IMR-90 (cell line): Measurements from ENCODE around the gene LTB4R. TPM values are rescaled to one million over a fixed set of nuclear protein-coding genes. Genes with fewer than 3 reads are reported as not detected.

Source experiments
- ATAC-seq: fragments of 200-7000 bp; cut with Tn5 transposase; 2 replicates; pipeline ENCODE4 v1.9.1; 2020; ENCODE audit warnings: low read depth, mild to moderate bottlenecking, moderate library complexity
- BruUV-seq: library from RNA; stranded (reverse); fragments of 400-500 nt; replicated peaks from 2 replicates; lab custom pipeline; 2021; lab: Mats Ljungman, UMichigan
- CTCF ChIA-PET: fragments of 300-600 bp; formaldehyde crosslinking; extraction: SDS; loops from one replicate; lab custom pipeline; 2021; ENCODE audit warnings: antibody characterized with exemption; lab: Yijun Ruan, JAX
- POLR2A ChIA-PET: fragments of 300-600 bp; sonication (Branson Sonifier 250); formaldehyde crosslinking; loops from one replicate; lab custom pipeline; 2022; ENCODE audit warnings: antibody characterized with exemption; ENCODE audit not compliant: unreplicated experiment; lab: Charles Lee
- DNase-seq: peaks from one replicate; pipeline ENCODE4 v3.0.0; 2013
- H2AFZ ChIP-seq: replicated peaks from 2 replicates; pipeline ENCODE3; 2013; ENCODE audit warnings: low read length, mild to moderate bottlenecking; ENCODE audit not compliant: poor library complexity
- H2AK5ac ChIP-seq: 2 replicates; pipeline ENCODE4 v1.6.1; 2013; ENCODE audit warnings: low read depth, low read length, inconsistent platforms
- H2AK9ac ChIP-seq: replicated peaks from 2 replicates; pipeline ENCODE3; 2013; ENCODE audit warnings: mild to moderate bottlenecking, low read depth, low read length, moderate library complexity; ENCODE audit not compliant: poor library complexity
- H2BK120ac ChIP-seq: 2 replicates; pipeline ENCODE4 v1.6.1; 2013; ENCODE audit warnings: low read depth, low read length, inconsistent platforms
- H2BK15ac ChIP-seq: 3 replicates; pipeline ENCODE4 v1.6.1; 2013; ENCODE audit warnings: low read depth, low read length, inconsistent platforms
- H2BK20ac ChIP-seq: 2 replicates; pipeline ENCODE4 v1.6.1; 2013; ENCODE audit warnings: low read depth, mild to moderate bottlenecking, inconsistent platforms, low read length, moderate library complexity
- H2BK5ac ChIP-seq: 2 replicates; pipeline ENCODE4 v1.6.1; 2013; ENCODE audit warnings: mild to moderate bottlenecking, low read depth, low read length, inconsistent platforms; ENCODE audit not compliant: poor library complexity, severe bottlenecking
- H3K14ac ChIP-seq: replicated peaks from 2 replicates; pipeline ENCODE4 v1.6.1; 2013; ENCODE audit warnings: low read depth, low read length, inconsistent platforms
- H3K18ac ChIP-seq: 2 replicates; pipeline ENCODE4 v1.6.1; 2013; ENCODE audit warnings: low read depth, low read length, control low read depth
- H3K23ac ChIP-seq: 2 replicates; pipeline ENCODE4 v1.6.1; 2013; ENCODE audit warnings: low read depth, low read length, inconsistent platforms
- H3K27ac ChIP-seq: 2 replicates; pipeline ENCODE4 v1.5.1; 2013; ENCODE audit warnings: mild to moderate bottlenecking, control low read depth, low read length; ENCODE audit not compliant: insufficient read depth
- H3K27me3 ChIP-seq: 2 replicates; pipeline ENCODE4 v1.6.1; 2013; ENCODE audit warnings: low read length; ENCODE audit not compliant: control insufficient read depth, insufficient read depth
- H3K36me3 ChIP-seq: 2 replicates; pipeline ENCODE4 v1.6.1; 2013; ENCODE audit warnings: low read length, mixed read lengths; ENCODE audit not compliant: control insufficient read depth, insufficient read depth
- H3K4ac ChIP-seq: 2 replicates; pipeline ENCODE4 v1.6.1; 2013; ENCODE audit warnings: low read depth, low read length, inconsistent platforms
- H3K4me1 ChIP-seq: 2 replicates; pipeline ENCODE4 v1.6.1; 2013; ENCODE audit warnings: low read length, mixed read lengths; ENCODE audit not compliant: control insufficient read depth, insufficient read depth
- H3K4me2 ChIP-seq: 2 replicates; pipeline ENCODE4 v1.6.1; 2013; ENCODE audit warnings: low read depth, mild to moderate bottlenecking, control low read depth, low read length, moderate library complexity
- H3K4me3 ChIP-seq: 2 replicates; pipeline ENCODE4 v1.5.1; 2013; ENCODE audit warnings: low read depth, mild to moderate bottlenecking, control low read depth, low read length, moderate library complexity; ENCODE audit not compliant: insufficient read depth
- H3K56ac ChIP-seq: 2 replicates; pipeline ENCODE4 v1.6.1; 2013; ENCODE audit warnings: low read length, inconsistent platforms; ENCODE audit not compliant: insufficient read depth; ENCODE audit errors: extremely low read depth
- H3K79me1 ChIP-seq, 2 experiments: 2 replicates each; pipeline ENCODE4 v1.6.1; 2013; ENCODE audit warnings: low read length in 2 of 2, inconsistent platforms in 1 of 2, low read depth in 1 of 2
- H3K9ac ChIP-seq: 2 replicates; pipeline ENCODE4 v1.6.1; 2013; ENCODE audit warnings: low read depth, low read length, control low read depth
- H3K9me1 ChIP-seq: 2 replicates; pipeline ENCODE4 v1.6.1; 2013; ENCODE audit warnings: low read length, inconsistent platforms; ENCODE audit not compliant: insufficient read depth
- H3K9me3 ChIP-seq: 2 replicates; pipeline ENCODE4 v1.6.1; 2013; ENCODE audit warnings: low read length; ENCODE audit not compliant: control insufficient read depth, insufficient read depth
- H4K20me1 ChIP-seq: 2 replicates; pipeline ENCODE4 v1.6.1; 2013; ENCODE audit warnings: low read length, inconsistent platforms; ENCODE audit not compliant: insufficient read depth
- H4K5ac ChIP-seq: 2 replicates; pipeline ENCODE4 v1.6.1; 2013; ENCODE audit warnings: mild to moderate bottlenecking, low read depth, low read length, control low read depth
- H4K8ac ChIP-seq, 2 experiments: 2 replicates each; pipeline ENCODE4 v1.6.1; 2013; ENCODE audit warnings: low read depth in 2 of 2, low read length in 2 of 2, control low read depth in 1 of 2, inconsistent platforms in 1 of 2
- H4K91ac ChIP-seq: 2 replicates; pipeline ENCODE4 v1.6.1; 2013; ENCODE audit warnings: low read depth, low read length, inconsistent platforms; ENCODE audit not compliant: insufficient read depth
- BHLHE40 ChIP-seq: fragments of 150-350 bp; IDR thresholded peaks from 2 replicates; pipeline ENCODE4 v1.6.1; 2016; ENCODE audit warnings: mild to moderate bottlenecking, low read depth, low read length
- CEBPB ChIP-seq: IDR thresholded peaks from 2 replicates; pipeline ENCODE4 v1.6.1; 2012; ENCODE audit warnings: low read depth, low read length, improper control_type of control experiment
- CHD1 ChIP-seq: IDR thresholded peaks from 2 replicates; pipeline ENCODE4 v1.6.1; 2012; ENCODE audit warnings: low read depth, low read length, improper control_type of control experiment
- CTCF ChIP-seq: conservative IDR thresholded peaks from 2 replicates; pipeline ENCODE4 v1.5.1; 2012; ENCODE audit warnings: mild to moderate bottlenecking, low read depth, low read length, improper control_type of control experiment
- ELK1 ChIP-seq: fragments of 150-350 bp; IDR thresholded peaks from 2 replicates; pipeline ENCODE4 v1.6.1; 2016; ENCODE audit warnings: low read depth, mild to moderate bottlenecking, low read length, moderate library complexity, borderline replicate concordance
- FOS ChIP-seq: fragments of 150-350 bp; IDR thresholded peaks from 2 replicates; pipeline ENCODE4 v1.6.1; 2016; ENCODE audit warnings: low read depth, low read length
- MAFK ChIP-seq: IDR thresholded peaks from 2 replicates; pipeline ENCODE4 v1.6.1; 2012; ENCODE audit warnings: low read depth, low read length, improper control_type of control experiment
- MAZ ChIP-seq: IDR thresholded peaks from 2 replicates; pipeline ENCODE4 v1.6.1; 2012; ENCODE audit warnings: low read depth, mild to moderate bottlenecking, low read length, improper control_type of control experiment, moderate library complexity, borderline replicate concordance
- MXI1 ChIP-seq: IDR thresholded peaks from 2 replicates; pipeline ENCODE4 v1.6.1; 2012; ENCODE audit warnings: low read depth, mild to moderate bottlenecking, low read length, moderate library complexity, borderline replicate concordance
- NFE2L2 ChIP-seq: fragments of 150-350 bp; IDR thresholded peaks from 2 replicates; pipeline ENCODE4 v1.6.1; 2016; ENCODE audit warnings: low read depth, mild to moderate bottlenecking, low read length
- POLR2A ChIP-seq: IDR thresholded peaks from 2 replicates; pipeline ENCODE4 v1.6.1; 2012; ENCODE audit warnings: mild to moderate bottlenecking, low read depth, low read length
- RAD21 ChIP-seq: IDR thresholded peaks from 2 replicates; pipeline ENCODE4 v1.6.1; 2012; ENCODE audit warnings: low read length, improper control_type of control experiment
- RCOR1 ChIP-seq: IDR thresholded peaks from 2 replicates; pipeline ENCODE4 v1.6.1; 2012; ENCODE audit warnings: mild to moderate bottlenecking, low read length, improper control_type of control experiment; ENCODE audit not compliant: insufficient replicate concordance
- RFX5 ChIP-seq: IDR thresholded peaks from 2 replicates; pipeline ENCODE4 v1.8.0; 2012; ENCODE audit warnings: low read depth, mild to moderate bottlenecking, low read length, moderate library complexity
- SMC3 ChIP-seq: fragments of 150-350 bp; IDR thresholded peaks from 2 replicates; pipeline ENCODE4 v1.6.1; 2016; ENCODE audit warnings: low read depth, mild to moderate bottlenecking, antibody characterized with exemption, low read length, moderate library complexity
- USF2 ChIP-seq: fragments of 150-350 bp; IDR thresholded peaks from 2 replicates; pipeline ENCODE4 v1.6.1; 2017; ENCODE audit warnings: mild to moderate bottlenecking, antibody characterized with exemption, low read length, low read depth
- WGBS, 2 experiments: methylation state at CpG; one replicate each; pipeline versions ENCODE4 v1.1.5 to v1.1.7; 2013; ENCODE audit warnings: missing lambda C conversion rate in 2 of 2; ENCODE audit not compliant: insufficient read length in 1 of 2; ENCODE audit errors: extremely low coverage in 2 of 2; 5-methylcytosine and 5-hydroxymethylcytosine counted together
- dilution Hi-C: fragments of 300-500 bp; cut with HindIII; formaldehyde crosslinking; loops from one replicate; pipeline ENCODE4 v1.14.3; 2018; ENCODE audit warnings: low sequenced_read_pairs; ENCODE audit not compliant: unreplicated experiment
- in situ Hi-C: fragments of 300-500 bp; cut with MboI; formaldehyde crosslinking; loops from 3 replicates; pipeline ENCODE4 v1.14.3; 2019; ENCODE audit warnings: low sequenced_read_pairs, inconsistent platforms, mixed read lengths
- intact Hi-C: fragments of 100-400 bp; cut with micrococcal nuclease; formaldehyde crosslinking; loops from 2 replicates; pipeline ENCODE4 v1.10.0; 2022
- polyA plus RNA-seq, 3 experiments: library from polyadenylated mRNA; depleted of rRNA; stranded (reverse); fragments of >200 nt; gene quantifications; 2 replicates each; pipeline ENCODE4 v1.2.3, GENCODE V29; 2012; ENCODE audit warnings: low replicate concordance in 1 of 3
- total RNA-seq: library from RNA; depleted of rRNA; stranded (reverse); fragments of >200 nt; gene quantifications from 2 replicates; pipeline ENCODE4 v1.2.3, GENCODE V29; 2012

Gene LTB4R
- total and polyA plus RNA-seq, 2 of the 4 experiments (the other 2 are of a cell fraction) = 0.18 to 2.3 TPM

GRCh38 chr14:24284501-24285035, 26.7 kb upstream of the LTB4R start:
- no peaks in the 10 kb centered on the region for H3K27me3 ChIP-seq
- ATAC-seq (no peak), DNase-seq (no peak)
- no peak overlapping the region for H3K9ac ChIP-seq
- no peaks in the 10 kb centered on the region for H3K4me1 ChIP-seq
- no TSS peak for BruUV-seq
- no peak overlapping the region for H3K4ac ChIP-seq
- no peak overlapping the region for H3K23ac ChIP-seq
- WGBS, 2 experiments = 75% methylated on average over 4 of the region's 11 CpGs; no CpG with 5 or more reads in 1 of the 2 experiments
- no peak overlapping the region for H2BK5ac ChIP-seq
- H3K4me3 ChIP-seq = no peak overlapping the region
- no peak overlapping the region for H2AK5ac ChIP-seq
- no peak overlapping the region for H2AFZ ChIP-seq
- CTCF ChIA-PET = no interaction called here
- no peak overlapping the region for H4K8ac ChIP-seq
- H3K9me1 ChIP-seq = no peaks in the 10 kb centered on the region; the same call in 1 of the 2 replicates
- H2BK15ac ChIP-seq = no peak overlapping the region
- dilution Hi-C loops = no loop called here
- intact Hi-C loops = no loop called here
- H3K18ac ChIP-seq = no peak overlapping the region
- no peak overlapping the region for H2BK20ac ChIP-seq
- H3K56ac ChIP-seq = no peak overlapping the region
- no peak for TF ChIP-seq MAZ
- TF ChIP-seq MAFK = no peak
- TF ChIP-seq BHLHE40 = no peak
- TF ChIP-seq RAD21 = no peak
- no peak for TF ChIP-seq RCOR1
- no peak for TF ChIP-seq NFE2L2
- TF ChIP-seq ELK1 = no peak
- TF ChIP-seq MXI1 = no peak
- no peak for TF ChIP-seq USF2
- TF ChIP-seq POLR2A = no peak
- TF ChIP-seq SMC3 = no peak
- no peak for TF ChIP-seq CTCF
- TF ChIP-seq RFX5 = no peak
- no peak for TF ChIP-seq CHD1
- no peak for TF ChIP-seq CEBPB
- TF ChIP-seq FOS = no peak
- no peak overlapping the region for H3K4me2 ChIP-seq
- in situ Hi-C loops = no loop called here
- no peaks in the 10 kb centered on the region for H3K9me3 ChIP-seq
- no peak overlapping the region for H4K91ac ChIP-seq
- H2BK120ac ChIP-seq = no peak overlapping the region
- no peaks in the 10 kb centered on the region; the same call in 1 of the 2 replicates for H4K20me1 ChIP-seq
- POLR2A ChIA-PET = no interaction called here
- H4K5ac ChIP-seq = no peak overlapping the region
- H3K36me3 ChIP-seq = peaks cover 2% of the 10 kb centered on the region
- H2AK9ac ChIP-seq = no peak overlapping the region
- no peak overlapping the region for H3K14ac ChIP-seq
- H3K79me1 ChIP-seq = peaks cover 0 to 10% of the 10 kb centered on the region in 2 experiments; a peak in 2 of 4 replicates
- H3K27ac ChIP-seq = no peak overlapping the region
